ENCODE measurements around the gene VMO1. TPM values are rescaled to one million over a fixed set of nuclear protein-coding genes. Genes with fewer than 3 reads are reported as not detected.

The VMO1 gene
- total and polyA plus RNA-seq, 3 donors from 2014 or later = 0.62 to 1.3 (median 0.98) TPM

- Histone ChIP-seq H3K27ac (no peak overlapping the region), H3K4me3 (no peak overlapping the region), H3K27me3 (no peaks in the 10 kb centered on the region), H3K36me3 (ENCODE audit: low read depth, missing control alignments) (no peaks in the 10 kb centered on the region), H3K4me1 (no peaks in the 10 kb centered on the region), H3K9me3 (no peaks in the 10 kb centered on the region)
- TF ChIP-seq CTCF (IDR thresholded peaks at IDR 0.05) = peak in 2 of 3 experiments; percentile 13 to 26
- no peak for TF ChIP-seq POLR2A (IDR thresholded peaks at IDR 0.05)
- DNase-seq = no peak
- 87% methylated on average over 7 of the region's 7 CpGs for WGBS, 2 donors
- intact Hi-C loops (cut with DNase I; ENCODE audit: low total_unique reads) = no loop called here
These were observed 29.0 kb upstream of the VMO1 start for GRCh38 chr17:4815043-4815675.

DNA sequence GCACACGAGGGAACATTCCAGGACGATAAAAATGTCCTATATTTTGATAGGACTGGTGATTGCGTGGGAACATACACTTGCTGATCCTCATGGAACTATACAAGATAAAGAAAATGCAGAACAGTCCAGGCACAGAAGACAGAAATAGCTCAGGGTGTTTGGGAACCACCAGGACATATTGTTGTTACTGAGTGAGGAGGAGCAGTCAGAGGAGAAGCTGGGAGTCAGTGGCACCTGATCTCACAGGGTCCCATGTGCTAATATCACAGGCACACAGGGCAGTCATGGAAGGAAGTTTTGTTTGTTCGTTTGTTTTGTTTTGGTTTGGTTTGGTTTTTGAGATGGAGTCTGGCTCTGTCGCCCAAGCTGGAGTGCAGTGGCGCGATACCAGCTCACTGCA is 26.5 kb upstream of the VMO1 start:
- Histone ChIP-seq H3K27ac (no peak overlapping the region), H3K9me3 (no peaks in the 10 kb centered on the region), H3K4me1 (peaks cover 4% of the 10 kb centered on the region), H3K4me3 (no peak overlapping the region), H3K36me3 (ENCODE audit: low read depth, missing control alignments) (no peaks in the 10 kb centered on the region), H3K27me3 (no peaks in the 10 kb centered on the region)
- intact Hi-C loops (cut with DNase I; ENCODE audit: low total_unique reads) = no loop called here
- no peak for DNase-seq
- 83 to 86% methylated on average over 7 of the region's 7 CpGs for WGBS, 2 donors
- TF ChIP-seq POLR2A (IDR thresholded peaks at IDR 0.05) (no peak), CTCF (IDR thresholded peaks at IDR 0.05) (no peak)

- H3K36me3 ChIP-seq (ENCODE audit: low read depth, missing control alignments) = no peaks in the 10 kb centered on the region
These were observed 25.3 kb upstream of the VMO1 start for GRCh38 chr17:4811471-4811870.

GRCh38 chr17:4810696-4811290 is 24.6 kb upstream of the VMO1 start:
- H3K4me3 ChIP-seq = no peak overlapping the region
- H3K9me3 ChIP-seq = no peaks in the 10 kb centered on the region
- no peaks in the 10 kb centered on the region for H3K36me3 ChIP-seq (ENCODE audit: low read depth, missing control alignments)
- TF ChIP-seq CTCF (IDR thresholded peaks at IDR 0.05) (no peak), POLR2A (IDR thresholded peaks at IDR 0.05) (no peak)
- no peaks in the 10 kb centered on the region for H3K27me3 ChIP-seq
- H3K27ac ChIP-seq = no peak overlapping the region
- DNase-seq = no peak
- 76% methylated on average over 13 of the region's 13 CpGs for WGBS, 2 donors
- H3K4me1 ChIP-seq = peaks cover 7% of the 10 kb centered on the region
- intact Hi-C loops (cut with DNase I; ENCODE audit: low total_unique reads) = no loop called here

More at GRCh38 chr17:4811471-4811870, 25.3 kb upstream of the VMO1 start:
- intact Hi-C loops (cut with DNase I; ENCODE audit: low total_unique reads) = no loop called here
- WGBS, 2 donors = 92 to 94% methylated on average over 12 of the region's 12 CpGs
- Histone ChIP-seq H3K27ac (no peak overlapping the region), H3K4me3 (no peak overlapping the region), H3K27me3 (no peaks in the 10 kb centered on the region), H3K4me1 (peaks cover 7% of the 10 kb centered on the region), H3K9me3 (no peaks in the 10 kb centered on the region)
- no peak for DNase-seq
- no peak for TF ChIP-seq CTCF (IDR thresholded peaks at IDR 0.05)
- TF ChIP-seq POLR2A (IDR thresholded peaks at IDR 0.05) = no peak

DNA sequence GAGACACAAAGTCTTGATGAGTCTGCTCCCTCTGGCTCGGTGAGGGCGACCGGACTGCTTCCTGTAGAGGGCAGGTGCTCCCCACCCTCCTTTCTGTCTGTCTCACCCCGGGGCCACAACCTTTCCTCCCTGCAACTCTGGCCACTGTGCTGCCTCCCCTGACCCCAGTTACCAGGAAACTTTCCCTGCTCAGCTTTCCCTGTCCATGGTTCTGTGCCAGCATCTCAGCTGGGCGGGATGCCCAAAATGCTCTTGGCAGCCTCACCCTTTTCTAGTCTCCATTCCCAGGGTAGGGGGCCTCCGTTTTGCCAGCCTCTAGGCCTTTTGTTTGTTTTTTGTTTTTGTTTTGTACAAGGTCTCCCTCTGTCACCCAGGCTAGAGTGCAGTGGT is 22.2 kb upstream of the VMO1 start:
- H3K27ac ChIP-seq = no peak overlapping the region
- WGBS, 2 donors = 45 to 62% methylated on average over 6 of the region's 6 CpGs
- H3K4me3 ChIP-seq = no peak overlapping the region
- H3K4me1 ChIP-seq = peaks cover 7% of the 10 kb centered on the region
- TF ChIP-seq CTCF (IDR thresholded peaks at IDR 0.05) = no peak
- TF ChIP-seq POLR2A (IDR thresholded peaks at IDR 0.05) = no peak
- H3K27me3 ChIP-seq = no peaks in the 10 kb centered on the region
- peak; percentile 61 for DNase-seq
- intact Hi-C loops (cut with DNase I; ENCODE audit: low total_unique reads) = no loop called here
- no peaks in the 10 kb centered on the region for H3K9me3 ChIP-seq
- H3K36me3 ChIP-seq (ENCODE audit: low read depth, missing control alignments) = no peaks in the 10 kb centered on the region
